HCT116 (cell line): ENCODE measurements around the gene C4orf54.

ENCODE experiments used
- CBX3 ChIP-seq: IDR thresholded peaks from 2 replicates; pipeline ENCODE4 v1.6.1; 2012; ENCODE audit warnings: low read depth
- EZH2 ChIP-seq: fragments of 200-600 bp; sonication (generic); IDR thresholded peaks from 2 replicates; pipeline ENCODE4 v1.6.1; 2017; ENCODE audit warnings: antibody characterized with exemption, mixed run types
- JUND ChIP-seq: IDR thresholded peaks from 2 replicates; pipeline ENCODE4 v1.6.1; 2012
- POLR2A ChIP-seq: IDR thresholded peaks from 2 replicates; pipeline ENCODE4 v1.7.0; 2011; ENCODE audit warnings: borderline replicate concordance; ENCODE audit not compliant: insufficient read depth, insufficient read length; ENCODE audit errors: extremely low read depth
- POLR2AphosphoS5 ChIP-seq: IDR thresholded peaks from 2 replicates; pipeline ENCODE4 v1.6.1; 2011; ENCODE audit warnings: mild to moderate bottlenecking, low read depth, low read length, moderate library complexity
- RAD21 ChIP-seq: IDR thresholded peaks from 2 replicates; pipeline ENCODE4 v1.6.1; 2012; ENCODE audit warnings: low read depth, mild to moderate bottlenecking
- SIN3A ChIP-seq: IDR thresholded peaks from 2 replicates; pipeline ENCODE4 v1.6.1; 2012; ENCODE audit warnings: low read depth
- SRF ChIP-seq: IDR thresholded peaks from 2 replicates; pipeline ENCODE4 v1.6.1; 2012; ENCODE audit warnings: low read depth
- ZNF274 ChIP-seq: fragments of 200-500 bp; sonication (Bioruptor generic); IDR thresholded peaks from 2 replicates; pipeline ENCODE4 v1.6.1; 2014; ENCODE audit warnings: mild to moderate bottlenecking, low read depth, low read length, inconsistent platforms
- TF ChIP-seq, protein P1 (sequence below), 3 experiments: fragments of 200-600 bp in 1 of 3; sonication (generic) in 1 of 3; IDR thresholded peaks in 2 of 3; conservative IDR thresholded peaks in 1 of 3; 2 replicates each; pipeline ENCODE4 v1.5.1; 2012 to 2017; ENCODE audit warnings: low read depth in 2 of 3, low read length in 2 of 3, antibody characterized with exemption in 1 of 3, borderline replicate concordance in 1 of 3, control low read depth in 1 of 3, mild to moderate bottlenecking in 1 of 3, mixed read lengths in 1 of 3, mixed run types in 1 of 3, moderate library complexity in 1 of 3; ENCODE audit not compliant: insufficient read depth in 1 of 3
- TF ChIP-seq, protein P2 (sequence below): IDR thresholded peaks from 2 replicates; pipeline ENCODE4 v1.6.1; 2011; ENCODE audit warnings: mild to moderate bottlenecking, low read length, moderate library complexity; ENCODE audit not compliant: insufficient replicate concordance; ENCODE audit errors: extremely low read depth
- TF ChIP-seq, protein P3 (sequence below): IDR thresholded peaks from 2 replicates; pipeline ENCODE4 v1.6.1; 2012; ENCODE audit warnings: low read depth
- TF ChIP-seq, protein P4 (sequence below): IDR thresholded peaks from 2 replicates; pipeline ENCODE4 v1.6.1; 2012

DNA sequence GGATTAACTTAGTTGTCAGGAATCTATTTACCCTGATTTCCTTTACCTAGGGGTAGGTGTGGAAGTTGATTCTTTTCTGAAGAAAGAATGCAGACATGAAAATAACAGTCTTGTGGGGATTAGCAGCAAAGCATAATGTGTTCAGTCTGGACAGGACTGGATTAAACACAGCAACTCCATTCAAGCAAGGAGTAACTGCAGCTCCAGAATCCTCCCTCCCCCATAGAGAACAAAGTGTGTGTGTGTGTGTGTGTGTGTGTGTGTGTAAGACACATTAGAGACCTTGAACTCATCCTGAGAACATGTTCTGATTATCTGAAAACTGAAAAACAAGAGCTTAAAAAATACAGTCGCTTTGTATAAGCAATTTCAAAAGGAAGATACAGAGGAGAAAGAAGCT is 9.3 kb downstream of the C4orf54 start:
- TF ChIP-seq RAD21 (no peak), SIN3A (no peak), POLR2AphosphoS5 (no peak), EZH2 (no peak), SRF (no peak), POLR2A (no peak), JUND (no peak), CBX3 (no peak), ZNF274 (no peak)
- TF ChIP-seq, protein P1, sequence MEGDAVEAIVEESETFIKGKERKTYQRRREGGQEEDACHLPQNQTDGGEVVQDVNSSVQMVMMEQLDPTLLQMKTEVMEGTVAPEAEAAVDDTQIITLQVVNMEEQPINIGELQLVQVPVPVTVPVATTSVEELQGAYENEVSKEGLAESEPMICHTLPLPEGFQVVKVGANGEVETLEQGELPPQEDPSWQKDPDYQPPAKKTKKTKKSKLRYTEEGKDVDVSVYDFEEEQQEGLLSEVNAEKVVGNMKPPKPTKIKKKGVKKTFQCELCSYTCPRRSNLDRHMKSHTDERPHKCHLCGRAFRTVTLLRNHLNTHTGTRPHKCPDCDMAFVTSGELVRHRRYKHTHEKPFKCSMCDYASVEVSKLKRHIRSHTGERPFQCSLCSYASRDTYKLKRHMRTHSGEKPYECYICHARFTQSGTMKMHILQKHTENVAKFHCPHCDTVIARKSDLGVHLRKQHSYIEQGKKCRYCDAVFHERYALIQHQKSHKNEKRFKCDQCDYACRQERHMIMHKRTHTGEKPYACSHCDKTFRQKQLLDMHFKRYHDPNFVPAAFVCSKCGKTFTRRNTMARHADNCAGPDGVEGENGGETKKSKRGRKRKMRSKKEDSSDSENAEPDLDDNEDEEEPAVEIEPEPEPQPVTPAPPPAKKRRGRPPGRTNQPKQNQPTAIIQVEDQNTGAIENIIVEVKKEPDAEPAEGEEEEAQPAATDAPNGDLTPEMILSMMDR (IDR thresholded peaks at IDR 0.05 in 2 of 3, conservative IDR thresholded peaks at IDR 0.05 in 1 of 3; ENCODE audit: borderline replicate concordance in 1 of 3, insufficient read depth in 1 of 3, low read depth in 2 of 3, low read length in 2 of 3): no peak
- TF ChIP-seq, protein P2, sequence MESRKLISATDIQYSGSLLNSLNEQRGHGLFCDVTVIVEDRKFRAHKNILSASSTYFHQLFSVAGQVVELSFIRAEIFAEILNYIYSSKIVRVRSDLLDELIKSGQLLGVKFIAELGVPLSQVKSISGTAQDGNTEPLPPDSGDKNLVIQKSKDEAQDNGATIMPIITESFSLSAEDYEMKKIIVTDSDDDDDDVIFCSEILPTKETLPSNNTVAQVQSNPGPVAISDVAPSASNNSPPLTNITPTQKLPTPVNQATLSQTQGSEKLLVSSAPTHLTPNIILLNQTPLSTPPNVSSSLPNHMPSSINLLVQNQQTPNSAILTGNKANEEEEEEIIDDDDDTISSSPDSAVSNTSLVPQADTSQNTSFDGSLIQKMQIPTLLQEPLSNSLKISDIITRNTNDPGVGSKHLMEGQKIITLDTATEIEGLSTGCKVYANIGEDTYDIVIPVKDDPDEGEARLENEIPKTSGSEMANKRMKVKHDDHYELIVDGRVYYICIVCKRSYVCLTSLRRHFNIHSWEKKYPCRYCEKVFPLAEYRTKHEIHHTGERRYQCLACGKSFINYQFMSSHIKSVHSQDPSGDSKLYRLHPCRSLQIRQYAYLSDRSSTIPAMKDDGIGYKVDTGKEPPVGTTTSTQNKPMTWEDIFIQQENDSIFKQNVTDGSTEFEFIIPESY: no peak
- TF ChIP-seq, protein P3, sequence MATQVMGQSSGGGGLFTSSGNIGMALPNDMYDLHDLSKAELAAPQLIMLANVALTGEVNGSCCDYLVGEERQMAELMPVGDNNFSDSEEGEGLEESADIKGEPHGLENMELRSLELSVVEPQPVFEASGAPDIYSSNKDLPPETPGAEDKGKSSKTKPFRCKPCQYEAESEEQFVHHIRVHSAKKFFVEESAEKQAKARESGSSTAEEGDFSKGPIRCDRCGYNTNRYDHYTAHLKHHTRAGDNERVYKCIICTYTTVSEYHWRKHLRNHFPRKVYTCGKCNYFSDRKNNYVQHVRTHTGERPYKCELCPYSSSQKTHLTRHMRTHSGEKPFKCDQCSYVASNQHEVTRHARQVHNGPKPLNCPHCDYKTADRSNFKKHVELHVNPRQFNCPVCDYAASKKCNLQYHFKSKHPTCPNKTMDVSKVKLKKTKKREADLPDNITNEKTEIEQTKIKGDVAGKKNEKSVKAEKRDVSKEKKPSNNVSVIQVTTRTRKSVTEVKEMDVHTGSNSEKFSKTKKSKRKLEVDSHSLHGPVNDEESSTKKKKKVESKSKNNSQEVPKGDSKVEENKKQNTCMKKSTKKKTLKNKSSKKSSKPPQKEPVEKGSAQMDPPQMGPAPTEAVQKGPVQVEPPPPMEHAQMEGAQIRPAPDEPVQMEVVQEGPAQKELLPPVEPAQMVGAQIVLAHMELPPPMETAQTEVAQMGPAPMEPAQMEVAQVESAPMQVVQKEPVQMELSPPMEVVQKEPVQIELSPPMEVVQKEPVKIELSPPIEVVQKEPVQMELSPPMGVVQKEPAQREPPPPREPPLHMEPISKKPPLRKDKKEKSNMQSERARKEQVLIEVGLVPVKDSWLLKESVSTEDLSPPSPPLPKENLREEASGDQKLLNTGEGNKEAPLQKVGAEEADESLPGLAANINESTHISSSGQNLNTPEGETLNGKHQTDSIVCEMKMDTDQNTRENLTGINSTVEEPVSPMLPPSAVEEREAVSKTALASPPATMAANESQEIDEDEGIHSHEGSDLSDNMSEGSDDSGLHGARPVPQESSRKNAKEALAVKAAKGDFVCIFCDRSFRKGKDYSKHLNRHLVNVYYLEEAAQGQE: no peak
- TF ChIP-seq, protein P4, sequence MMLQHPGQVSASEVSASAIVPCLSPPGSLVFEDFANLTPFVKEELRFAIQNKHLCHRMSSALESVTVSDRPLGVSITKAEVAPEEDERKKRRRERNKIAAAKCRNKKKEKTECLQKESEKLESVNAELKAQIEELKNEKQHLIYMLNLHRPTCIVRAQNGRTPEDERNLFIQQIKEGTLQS: no peak
